Liver (tissue), 9 donors: ENCODE data around the gene CLEC1B. TPM values are rescaled to one million over a fixed set of nuclear protein-coding genes. Genes with fewer than 3 reads are reported as not detected.

Experiments
- DNase-seq: peaks from one replicate; pipeline ENCODE4 v3.0.0-alpha.2; 2017; ENCODE audit warnings: low spot score
- H3K27ac ChIP-seq, 2 donors: one replicate each; pipeline ENCODE4 v1.7.0; 2013; ENCODE audit warnings: inconsistent platforms in 2 of 2, low read length in 2 of 2, control low read depth in 1 of 2, low read depth in 1 of 2, mild to moderate bottlenecking in 1 of 2
- H3K27me3 ChIP-seq, 4 donors: one replicate each; pipeline versions ENCODE4 v1.6.1 to v1.7.0; 2013; ENCODE audit warnings: low read length in 3 of 4, inconsistent platforms in 1 of 4, mild to moderate bottlenecking in 1 of 4, moderate library complexity in 1 of 4; ENCODE audit not compliant: control insufficient read depth in 4 of 4, insufficient read depth in 4 of 4
- H3K36me3 ChIP-seq, 4 donors: one replicate each; pipeline versions ENCODE4 v1.6.1 to v1.7.0; 2013; ENCODE audit warnings: low read length in 3 of 4, mild to moderate bottlenecking in 3 of 4, low read depth in 1 of 4, moderate library complexity in 1 of 4; ENCODE audit not compliant: control insufficient read depth in 4 of 4, insufficient read depth in 3 of 4
- H3K4me1 ChIP-seq, 4 donors: one replicate each; pipeline versions ENCODE4 v1.6.1 to v1.7.0; 2013; ENCODE audit warnings: low read length in 3 of 4, mild to moderate bottlenecking in 3 of 4, moderate library complexity in 1 of 4; ENCODE audit not compliant: control insufficient read depth in 4 of 4, insufficient read depth in 4 of 4
- H3K4me3 ChIP-seq, 3 donors: one replicate each; pipeline versions ENCODE4 v1.6.1 to v1.7.0; 2013; ENCODE audit warnings: low read length in 3 of 3, control low read depth in 1 of 3, low read depth in 1 of 3, mild to moderate bottlenecking in 1 of 3
- H3K9ac ChIP-seq, 2 donors: one replicate each; pipeline ENCODE4 v1.7.0; 2013; ENCODE audit warnings: low read length in 2 of 2, mild to moderate bottlenecking in 2 of 2, moderate library complexity in 2 of 2, control low read depth in 1 of 2, low read depth in 1 of 2
- H3K9me3 ChIP-seq, 4 donors: one replicate each; pipeline versions ENCODE4 v1.6.1 to v1.7.0; 2013; ENCODE audit warnings: low read length in 3 of 4; ENCODE audit not compliant: control insufficient read depth in 4 of 4
- EGR1 ChIP-seq, 2 donors: IDR thresholded peaks; 2 replicates each; pipeline ENCODE4 v1.6.1; 2016 to 2018; ENCODE audit warnings: antibody characterized with exemption in 2 of 2, low read depth in 2 of 2
- FOXA1 ChIP-seq: IDR thresholded peaks from 2 replicates; pipeline ENCODE4 v1.6.1; 2016; ENCODE audit warnings: antibody characterized with exemption
- FOXA2 ChIP-seq: IDR thresholded peaks from 2 replicates; pipeline ENCODE4 v1.6.1; 2016; ENCODE audit warnings: antibody characterized with exemption
- GABPA ChIP-seq, 2 donors: IDR thresholded peaks in 1 of 2; conservative IDR thresholded peaks in 1 of 2; 2 replicates each; pipeline ENCODE4 v1.6.1; 2016; ENCODE audit warnings: antibody characterized with exemption in 2 of 2, mild to moderate bottlenecking in 1 of 2, moderate library complexity in 1 of 2
- HNF4A ChIP-seq, 2 donors: conservative IDR thresholded peaks; 2 replicates each; pipeline ENCODE4 v1.6.1; 2016; ENCODE audit warnings: antibody characterized with exemption in 2 of 2, mild to moderate bottlenecking in 2 of 2
- HNF4G ChIP-seq: IDR thresholded peaks from 2 replicates; pipeline ENCODE4 v1.6.1; 2016; ENCODE audit warnings: antibody characterized with exemption
- JUND ChIP-seq, 2 donors: IDR thresholded peaks; 2 replicates each; pipeline ENCODE4 v1.6.1; 2016; ENCODE audit warnings: antibody characterized with exemption in 2 of 2
- NR2F2 ChIP-seq: IDR thresholded peaks from 2 replicates; pipeline ENCODE4 v1.6.1; 2016; ENCODE audit warnings: antibody characterized with exemption
- RAD21 ChIP-seq, 2 donors: IDR thresholded peaks; 2 replicates each; pipeline ENCODE4 v1.6.1; 2016; ENCODE audit warnings: antibody characterized with exemption in 2 of 2, mild to moderate bottlenecking in 2 of 2
- REST ChIP-seq: IDR thresholded peaks from 2 replicates; pipeline ENCODE4 v1.6.1; 2016; ENCODE audit warnings: antibody characterized with exemption, mild to moderate bottlenecking
- RXRA ChIP-seq, 2 donors: IDR thresholded peaks; 2 replicates each; pipeline ENCODE4 v1.6.1; 2017 to 2018; ENCODE audit warnings: antibody characterized with exemption in 2 of 2, mild to moderate bottlenecking in 1 of 2
- SP1 ChIP-seq: IDR thresholded peaks from 2 replicates; pipeline ENCODE4 v1.6.1; 2018; ENCODE audit warnings: antibody characterized with exemption, mild to moderate bottlenecking
- TAF1 ChIP-seq: conservative IDR thresholded peaks from 2 replicates; pipeline ENCODE4 v1.6.1; 2016; ENCODE audit warnings: antibody characterized with exemption, mild to moderate bottlenecking
- YY1 ChIP-seq: IDR thresholded peaks from 2 replicates; pipeline ENCODE4 v1.6.1; 2016; ENCODE audit warnings: antibody characterized with exemption, mild to moderate bottlenecking
- WGBS: extraction: QIAGEN DNeasy Blood & Tissue Kit; methylation state at CpG from one replicate; pipeline ENCODE4 v1.1.7; 2013; 5-methylcytosine and 5-hydroxymethylcytosine counted together
- polyA plus RNA-seq, 2 donors: library from polyadenylated mRNA; stranded (reverse) in 1 of 2; unstranded in 1 of 2; fragments of 200-250 nt in 1 of 2; fragments of >200 nt in 1 of 2; fragmentation: Nextera tagmentation in 1 of 2; extraction: Ambion mirVana in 1 of 2; gene quantifications; one replicate each; pipeline versions ENCODE4 v1.2.1 to v1.2.3, GENCODE V29; 2013 to 2015
- total RNA-seq, 2 donors: library from RNA; depleted of rRNA; stranded (reverse); fragments of >200 nt; gene quantifications; one replicate each; pipeline ENCODE4 v1.2.3, GENCODE V29; 2014
- TF ChIP-seq, protein P1 (sequence below): fragments of 150-350 bp; IDR thresholded peaks from 2 replicates; pipeline ENCODE4 v1.5.1; 2017; ENCODE audit warnings: improper control_type of control experiment, low read depth, low read length; ENCODE audit not compliant: missing input control
- TF ChIP-seq, protein P2 (sequence below): IDR thresholded peaks from 2 replicates; pipeline ENCODE4 v1.6.1; 2016; ENCODE audit warnings: antibody characterized with exemption
- TF ChIP-seq, protein P3 (sequence below): IDR thresholded peaks from 2 replicates; pipeline ENCODE4 v1.6.1; 2016; ENCODE audit warnings: antibody characterized with exemption
- donor health status: healthy.
- donor health status: healthy.
- donor health status: healthy.
- donor health status: healthy.
- donor health status: healthy.

CLEC1B gene
- total and polyA plus RNA-seq, 4 donors, result 28.0 to 36.4 (median 31.5) TPM

GRCh38 chr12:9992296-9992695, 6.6 kb downstream of the CLEC1B start:
- Histone ChIP-seq H3K4me1 (no peaks in the 10 kb centered on the region), H3K9me3 (no peaks in the 10 kb centered on the region), H3K27me3 (peaks cover 0 to 6% (median 2%) of the 10 kb centered on the region in 4 donors), H3K36me3 (no peaks in the 10 kb centered on the region), H3K27ac (no peak overlapping the region), H3K4me3 (no peak overlapping the region), H3K9ac (no peak overlapping the region)
- WGBS, result 85% methylated on average over 4 of the region's 4 CpGs
- no peak for TF ChIP-seq HNF4G
- no peak for TF ChIP-seq FOXA1
- TF ChIP-seq YY1, result no peak
- DNase-seq, result no peak

DNA sequence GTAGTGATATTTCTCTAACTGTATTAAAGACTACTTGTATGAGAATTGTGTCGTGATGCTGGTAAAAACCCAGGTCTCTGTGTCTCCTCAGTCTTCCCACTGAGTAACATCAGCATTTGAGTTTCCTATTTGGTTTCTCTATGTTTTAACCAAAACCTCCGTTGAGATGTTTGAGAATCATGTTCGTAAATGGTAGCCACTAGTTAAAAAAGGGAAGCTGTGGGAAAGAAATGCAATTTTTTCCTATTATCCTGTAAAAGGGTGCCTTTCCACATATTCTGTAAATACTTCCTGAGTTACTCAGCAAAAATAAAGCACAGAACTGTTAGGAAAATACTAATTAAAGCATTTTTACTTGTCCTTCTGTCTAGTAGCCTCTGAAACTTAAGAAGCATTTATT, 7.0 kb downstream of the CLEC1B start:
- H3K27ac ChIP-seq, result no peak overlapping the region
- 71% methylated on average over 3 of the region's 3 CpGs for WGBS
- TF ChIP-seq, protein P1, sequence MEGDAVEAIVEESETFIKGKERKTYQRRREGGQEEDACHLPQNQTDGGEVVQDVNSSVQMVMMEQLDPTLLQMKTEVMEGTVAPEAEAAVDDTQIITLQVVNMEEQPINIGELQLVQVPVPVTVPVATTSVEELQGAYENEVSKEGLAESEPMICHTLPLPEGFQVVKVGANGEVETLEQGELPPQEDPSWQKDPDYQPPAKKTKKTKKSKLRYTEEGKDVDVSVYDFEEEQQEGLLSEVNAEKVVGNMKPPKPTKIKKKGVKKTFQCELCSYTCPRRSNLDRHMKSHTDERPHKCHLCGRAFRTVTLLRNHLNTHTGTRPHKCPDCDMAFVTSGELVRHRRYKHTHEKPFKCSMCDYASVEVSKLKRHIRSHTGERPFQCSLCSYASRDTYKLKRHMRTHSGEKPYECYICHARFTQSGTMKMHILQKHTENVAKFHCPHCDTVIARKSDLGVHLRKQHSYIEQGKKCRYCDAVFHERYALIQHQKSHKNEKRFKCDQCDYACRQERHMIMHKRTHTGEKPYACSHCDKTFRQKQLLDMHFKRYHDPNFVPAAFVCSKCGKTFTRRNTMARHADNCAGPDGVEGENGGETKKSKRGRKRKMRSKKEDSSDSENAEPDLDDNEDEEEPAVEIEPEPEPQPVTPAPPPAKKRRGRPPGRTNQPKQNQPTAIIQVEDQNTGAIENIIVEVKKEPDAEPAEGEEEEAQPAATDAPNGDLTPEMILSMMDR, result no peak
- TF ChIP-seq NR2F2 (no peak), SP1 (no peak), JUND (IDR thresholded peaks at IDR 0.05) (no peak), FOXA2 (no peak), EGR1 (IDR thresholded peaks at IDR 0.05; ENCODE audit: low read depth in 2 of 2) (no peak), REST (no peak), FOXA1 (no peak)
- TF ChIP-seq, protein P2, sequence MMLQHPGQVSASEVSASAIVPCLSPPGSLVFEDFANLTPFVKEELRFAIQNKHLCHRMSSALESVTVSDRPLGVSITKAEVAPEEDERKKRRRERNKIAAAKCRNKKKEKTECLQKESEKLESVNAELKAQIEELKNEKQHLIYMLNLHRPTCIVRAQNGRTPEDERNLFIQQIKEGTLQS, result no peak
- TF ChIP-seq, protein P3, sequence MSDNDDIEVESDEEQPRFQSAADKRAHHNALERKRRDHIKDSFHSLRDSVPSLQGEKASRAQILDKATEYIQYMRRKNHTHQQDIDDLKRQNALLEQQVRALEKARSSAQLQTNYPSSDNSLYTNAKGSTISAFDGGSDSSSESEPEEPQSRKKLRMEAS, result no peak

DNA sequence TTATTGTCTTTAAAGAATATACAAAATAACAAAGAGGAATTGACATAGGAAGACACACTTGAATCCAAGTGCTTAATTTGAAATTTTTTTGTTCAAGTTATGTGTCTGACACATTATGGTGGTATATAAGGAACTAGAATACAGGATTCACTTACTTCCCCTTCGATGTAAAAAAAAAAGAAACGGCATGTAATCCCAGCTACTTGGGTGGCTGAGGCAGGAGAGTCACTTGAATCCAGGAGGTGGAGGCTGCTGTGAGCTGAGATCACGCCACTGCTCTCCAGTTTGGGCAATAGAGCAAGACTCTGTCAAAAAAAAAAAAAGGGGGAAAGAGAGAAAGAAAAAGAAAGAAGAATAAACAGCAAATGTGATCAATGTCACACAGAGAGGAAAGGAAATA, 18.8 kb downstream of the CLEC1B start:
- no peak overlapping the region for H3K9ac ChIP-seq
- no peaks in the 10 kb centered on the region for H3K4me1 ChIP-seq
- H3K36me3 ChIP-seq, result no peaks in the 10 kb centered on the region
- no peaks in the 10 kb centered on the region for H3K9me3 ChIP-seq
- no peak for TF ChIP-seq NR2F2
- TF ChIP-seq HNF4A (conservative IDR thresholded peaks at IDR 0.05), result no peak
- TF ChIP-seq RAD21 (IDR thresholded peaks at IDR 0.05), result no peak
- TF ChIP-seq GABPA (IDR thresholded peaks at IDR 0.05 in 1 of 2, conservative IDR thresholded peaks at IDR 0.05 in 1 of 2), result no peak
- no peak for TF ChIP-seq TAF1
- TF ChIP-seq YY1, result no peak
- TF ChIP-seq JUND (IDR thresholded peaks at IDR 0.05), result no peak
- TF ChIP-seq RXRA (IDR thresholded peaks at IDR 0.05), result no peak
- H3K27ac ChIP-seq, result no peak overlapping the region
- no peak for DNase-seq
- H3K27me3 ChIP-seq, result peaks cover 0 to 3% (median 0%) of the 10 kb centered on the region in 4 donors
- WGBS, result 81% methylated on average over 3 of the region's 3 CpGs
- H3K4me3 ChIP-seq, result no peak overlapping the region

More for the DNA sequence above, 7.0 kb downstream of the CLEC1B start:
- Histone ChIP-seq H3K4me1 (no peaks in the 10 kb centered on the region), H3K9ac (no peak overlapping the region), H3K27me3 (peaks cover 0 to 6% (median 2%) of the 10 kb centered on the region in 4 donors), H3K9me3 (no peaks in the 10 kb centered on the region), H3K36me3 (no peaks in the 10 kb centered on the region), H3K4me3 (no peak overlapping the region)
- no peak for DNase-seq
